Adrenal gland (tissue), 12 donors: ENCODE measurements around the gene HPSE2. TPM values are rescaled to one million over a fixed set of nuclear protein-coding genes. Genes with fewer than 3 reads are reported as not detected.
A peak's percentile ranks its signal among the peaks of the same experiment; 100 is the strongest.

Source experiments
- DNase-seq, 7 donors: peaks; one replicate each; pipeline ENCODE4 v3.0.0-alpha.2; 2019 to 2020
- H3K27ac ChIP-seq, 5 donors: fragments of 200-600 bp; sonication (generic) in 4 of 5; 1 replicate in 3 of 5; 2 replicates in 2 of 5; pipeline versions ENCODE4 v1.5.1 to v1.8.0; 2016 to 2020; ENCODE audit warnings: mild to moderate bottlenecking in 1 of 5
- H3K27me3 ChIP-seq: fragments of 200-600 bp; 2 replicates; pipeline ENCODE4 v1.8.0; 2021
- H3K36me3 ChIP-seq, 2 donors: fragments of 200-600 bp; replicated peaks in 1 of 2; 1 replicate in 1 of 2; 2 replicates in 1 of 2; pipeline versions ENCODE4 v1.5.1 to v1.8.0; 2018 to 2022
- H3K4me1 ChIP-seq, 2 donors: fragments of 200-600 bp; replicated peaks in 1 of 2; 1 replicate in 1 of 2; 2 replicates in 1 of 2; pipeline versions ENCODE4 v1.5.1 to v1.8.0; 2018 to 2021
- H3K4me3 ChIP-seq, 4 donors: fragments of 200-600 bp; sonication (generic) in 3 of 4; one replicate each; pipeline ENCODE4 v1.5.1; 2016 to 2018
- H3K9me3 ChIP-seq, 3 donors: fragments of 200-600 bp; sonication (generic) in 1 of 3; replicated peaks in 1 of 3; 1 replicate in 2 of 3; 2 replicates in 1 of 3; pipeline versions ENCODE4 v1.5.1 to v1.8.0; 2016 to 2021
- POLR2A ChIP-seq, 2 donors: fragments of 450-650 bp; IDR thresholded peaks; one replicate each; pipeline ENCODE4 v1.6.1; 2017; ENCODE audit warnings: antibody characterized with exemption in 2 of 2, mild to moderate bottlenecking in 2 of 2, moderate library complexity in 1 of 2
- WGBS, 4 donors: extraction: QIAGEN DNeasy Blood & Tissue Kit in 2 of 4; methylation state at CpG; one replicate each; pipeline versions ENCODE4 v1.1.5 to v1.1.7; 2013 to 2017; 5-methylcytosine and 5-hydroxymethylcytosine counted together
- intact Hi-C, 2 donors: fragments of 100-400 bp; cut with DNase I; formaldehyde crosslinking; loops; one replicate each; pipeline versions ENCODE4 v1.14.1 to v1.15.0; 2022 to 2023
- polyA plus RNA-seq, 3 donors: library from polyadenylated mRNA; stranded (reverse); fragments of 200-250 nt in 2 of 3; fragments of 350-450 nt in 1 of 3; fragmentation: Illumina TruSeq in 1 of 3; extraction: RNeasy Lipid Tissue Mini Kit (QIAGEN cat#74804) in 1 of 3; gene quantifications; one replicate each; pipeline ENCODE4 v1.2.3, GENCODE V29; 2013 to 2014
- total RNA-seq, 9 donors: library from RNA; depleted of rRNA in 4 of 9; stranded (reverse); fragments of >200 nt in 4 of 9; fragments of 120-200 nt in 1 of 9; fragmentation: NEBNext Ultra II Directional in 1 of 9; extraction: Animal tissue kit (Norgen Biotek cat#: 25700) in 1 of 9; gene quantifications; one replicate each; pipeline versions ENCODE4 v1.1.0 to v1.2.4, GENCODE V29; 2013 to 2023
- TF ChIP-seq, protein P1 (sequence below), 6 experiments: fragments of 450-650 bp in 4 of 6; fragments of 200-600 bp in 2 of 6; sonication (generic) in 1 of 6; IDR thresholded peaks; 1 replicate in 5 of 6; 2 replicates in 1 of 6; pipeline versions ENCODE4 v1.5.1 to v1.8.0; 2016 to 2021; ENCODE audit warnings: antibody characterized with exemption in 6 of 6, mild to moderate bottlenecking in 2 of 6, moderate library complexity in 1 of 6
- donor health status: healthy with polysubstance abuse.
- donor health status: Bipolar disorder and iron deficiency.
- donor health status: DM: yes; HTN: yes; CAD: no.
- donor health status: DM: no; HTN: no; CAD: no.
- donor health status: DM: no; HTN: no; CAD: no.
- donor health status: DM: yes; HTN: yes; CAD: no.

HPSE2 gene
- total and polyA plus RNA-seq, 12 donors: under 0.01 to 0.16 (median 0.10) TPM; not detected in 9

DNA sequence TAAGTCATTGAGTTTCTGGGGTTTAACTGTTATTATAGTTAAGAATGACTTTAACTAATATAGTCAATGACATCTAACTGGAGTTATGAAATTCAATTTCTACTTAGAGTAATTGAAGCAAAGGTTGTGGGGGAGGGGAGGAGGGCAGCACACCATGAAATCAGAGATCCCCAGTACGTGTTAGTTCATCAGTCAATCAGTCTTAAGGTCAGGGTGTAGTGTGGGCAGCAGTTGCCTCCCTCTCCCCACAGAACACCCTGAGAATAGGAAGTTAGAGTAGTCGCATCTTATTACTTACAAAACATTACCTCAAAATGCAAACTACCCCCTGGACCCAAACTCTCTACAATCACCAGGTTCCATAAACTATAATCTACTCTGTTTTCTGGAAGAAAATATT lies 781.9 kb downstream of the HPSE2 start:
- TF ChIP-seq POLR2A (IDR thresholded peaks at IDR 0.05): no peak
- TF ChIP-seq, protein P1, sequence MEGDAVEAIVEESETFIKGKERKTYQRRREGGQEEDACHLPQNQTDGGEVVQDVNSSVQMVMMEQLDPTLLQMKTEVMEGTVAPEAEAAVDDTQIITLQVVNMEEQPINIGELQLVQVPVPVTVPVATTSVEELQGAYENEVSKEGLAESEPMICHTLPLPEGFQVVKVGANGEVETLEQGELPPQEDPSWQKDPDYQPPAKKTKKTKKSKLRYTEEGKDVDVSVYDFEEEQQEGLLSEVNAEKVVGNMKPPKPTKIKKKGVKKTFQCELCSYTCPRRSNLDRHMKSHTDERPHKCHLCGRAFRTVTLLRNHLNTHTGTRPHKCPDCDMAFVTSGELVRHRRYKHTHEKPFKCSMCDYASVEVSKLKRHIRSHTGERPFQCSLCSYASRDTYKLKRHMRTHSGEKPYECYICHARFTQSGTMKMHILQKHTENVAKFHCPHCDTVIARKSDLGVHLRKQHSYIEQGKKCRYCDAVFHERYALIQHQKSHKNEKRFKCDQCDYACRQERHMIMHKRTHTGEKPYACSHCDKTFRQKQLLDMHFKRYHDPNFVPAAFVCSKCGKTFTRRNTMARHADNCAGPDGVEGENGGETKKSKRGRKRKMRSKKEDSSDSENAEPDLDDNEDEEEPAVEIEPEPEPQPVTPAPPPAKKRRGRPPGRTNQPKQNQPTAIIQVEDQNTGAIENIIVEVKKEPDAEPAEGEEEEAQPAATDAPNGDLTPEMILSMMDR (IDR thresholded peaks at IDR 0.05): no peak
- Histone ChIP-seq H3K27me3 (no peaks in the 10 kb centered on the region), H3K9me3 (no peaks in the 10 kb centered on the region), H3K36me3 (no peaks in the 10 kb centered on the region), H3K27ac (no peak overlapping the region), H3K4me1 (no peaks in the 10 kb centered on the region), H3K4me3 (no peak overlapping the region)
- DNase-seq: no peak
- intact Hi-C loops: no loop called here
- WGBS, 4 donors: 68 to 84% (median 80%) methylated on average over 2 of the region's 2 CpGs

DNA sequence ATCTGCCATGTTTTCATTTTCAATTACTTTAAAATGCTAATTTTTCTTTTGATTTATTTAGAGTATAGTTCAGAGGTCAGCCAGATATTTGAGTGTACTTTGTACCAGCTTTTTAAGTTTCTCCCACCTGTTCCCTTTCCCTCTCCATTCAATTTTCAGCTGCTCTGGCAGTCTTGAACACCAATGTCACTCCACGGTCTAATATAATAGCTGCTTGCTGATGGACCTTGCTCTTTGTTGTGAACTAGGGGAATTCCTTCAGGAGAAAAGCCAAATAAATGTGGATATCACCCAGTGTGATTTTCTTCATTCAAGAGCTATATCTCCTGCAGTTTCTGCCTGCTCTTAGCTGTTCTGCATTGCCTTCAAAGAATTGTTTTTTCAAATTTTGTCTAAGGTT lies 785.0 kb downstream of the HPSE2 start:
- peaks cover 4 to 5% of the 10 kb centered on the region in 2 donors for H3K4me1 ChIP-seq
- no peak overlapping the region for H3K4me3 ChIP-seq
- no peaks in the 10 kb centered on the region for H3K27me3 ChIP-seq
- no peaks in the 10 kb centered on the region for H3K36me3 ChIP-seq
- WGBS, 4 donors: 59 to 83% (median 64%) methylated on average over 1 of the region's 1 CpG
- no peaks in the 10 kb centered on the region for H3K9me3 ChIP-seq
- intact Hi-C loops: no loop called here
- TF ChIP-seq POLR2A (IDR thresholded peaks at IDR 0.05): no peak
- TF ChIP-seq, protein P1 (IDR thresholded peaks at IDR 0.05): no peak
- H3K27ac ChIP-seq: no peak overlapping the region
- DNase-seq: no peak

DNA sequence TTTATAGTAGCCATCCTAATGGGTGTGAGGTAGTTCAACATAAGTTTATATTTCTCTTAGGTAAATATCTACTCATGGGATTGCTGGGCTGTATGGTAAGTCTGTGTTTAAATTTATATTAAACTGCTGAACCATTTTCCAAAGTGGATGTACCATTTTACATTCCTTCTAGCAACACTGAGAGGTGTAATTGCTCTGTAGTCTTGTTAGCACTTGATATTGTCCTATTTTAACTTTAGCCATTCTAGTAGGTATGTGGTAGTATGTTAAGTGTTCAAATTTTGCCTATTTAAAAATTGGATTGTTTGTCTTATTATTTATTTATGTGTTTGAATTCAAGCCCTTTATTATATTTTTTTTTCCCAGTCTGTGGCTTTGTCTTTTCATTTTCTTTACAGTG lies 786.4 kb downstream of the HPSE2 start:
- Histone ChIP-seq H3K9me3 (no peaks in the 10 kb centered on the region), H3K36me3 (peaks cover 0 to 10% of the 10 kb centered on the region in 2 donors), H3K27me3 (no peaks in the 10 kb centered on the region), H3K4me3 (no peak overlapping the region), H3K27ac (no peak overlapping the region), H3K4me1 (peaks cover 5 to 10% of the 10 kb centered on the region in 2 donors)
- no peak for TF ChIP-seq POLR2A (IDR thresholded peaks at IDR 0.05)
- TF ChIP-seq, protein P1 (IDR thresholded peaks at IDR 0.05): no peak
- intact Hi-C loops: no loop called here
- no peak for DNase-seq

DNA sequence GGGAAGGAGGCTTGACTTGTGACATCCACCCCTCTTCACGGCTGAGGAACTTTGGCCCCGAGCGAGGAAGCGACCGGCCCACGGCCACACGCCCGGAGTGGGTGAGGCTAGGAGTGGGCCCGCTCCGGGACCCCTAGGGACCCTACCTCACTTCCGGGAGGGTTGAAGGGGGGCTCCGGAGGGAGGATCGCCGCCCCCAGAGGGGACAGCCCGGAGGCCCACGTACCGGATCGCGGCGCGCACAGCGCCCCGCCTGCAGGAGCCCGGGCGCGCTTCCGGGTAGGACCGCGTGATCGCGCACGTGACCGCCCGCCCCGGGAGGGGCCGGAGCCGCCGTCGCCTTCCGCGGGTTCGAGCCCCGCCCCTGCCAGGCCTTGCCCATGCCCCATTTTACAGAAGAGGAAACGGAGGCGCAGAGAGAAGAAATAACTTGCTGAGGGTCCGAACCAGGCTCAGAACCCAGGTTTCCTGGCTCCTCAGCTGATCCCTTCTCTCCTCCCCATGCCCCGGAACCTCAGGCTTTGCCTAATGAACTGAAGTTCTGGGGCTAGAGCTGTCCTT lies 788.9 kb downstream of the HPSE2 start, which contains the start of gene HPS1:
TSS of gene HPS1 (minus strand) at position 275 of the 561 bp plus-strand sequence. CDS start 3,695 bp downstream, outside the sequence.
- intact Hi-C loops: no loop called here
- H3K9me3 ChIP-seq: no peaks in the 10 kb centered on the region
- peak; percentile 62 to 81 for TF ChIP-seq POLR2A (IDR thresholded peaks at IDR 0.05)
- TF ChIP-seq, protein P1 (IDR thresholded peaks at IDR 0.05): no peak
- 2 to 4% (median 2%) methylated on average over 21 to 47 of the region's 47 CpGs; no CpG with 5 or more reads in 1 of the 4 donors for WGBS, 4 donors
- H3K27me3 ChIP-seq: no peaks in the 10 kb centered on the region
- DNase-seq: peak; percentile 73 to 85 (median 82)
- peaks cover 5 to 10% of the 10 kb centered on the region in 2 donors for H3K4me1 ChIP-seq
- H3K27ac ChIP-seq: peak within 1 kb of the TSS; percentile 84 to 96 (median 93)
- peak within 1 kb of the TSS; percentile 54 to 89 (median 80) for H3K4me3 ChIP-seq
- peaks cover 0 to 30% of the 10 kb centered on the region in 2 donors for H3K36me3 ChIP-seq
